Ishikawa (cell line): Measurements from ENCODE around the gene WDR4.

Experiments
- FOXM1 ChIP-seq: IDR thresholded peaks from 2 replicates; pipeline ENCODE4 v1.6.1; 2012; ENCODE audit warnings: low read depth, borderline replicate concordance
- TEAD4 ChIP-seq: IDR thresholded peaks from 2 replicates; pipeline ENCODE4 v1.6.1; 2012
- YY1 ChIP-seq: IDR thresholded peaks from 2 replicates; pipeline ENCODE4 v1.6.1; 2012; ENCODE audit warnings: low read depth
- TF ChIP-seq, protein P1 (sequence below): IDR thresholded peaks from 2 replicates; pipeline ENCODE4 v1.6.1; 2012; ENCODE audit warnings: low read depth, mild to moderate bottlenecking
- TF ChIP-seq, protein P2 (sequence below): IDR thresholded peaks from 2 replicates; pipeline ENCODE4 v1.6.1; 2012
- TF ChIP-seq, protein P3 (sequence below): IDR thresholded peaks from 2 replicates; pipeline ENCODE4 v1.6.1; 2012

DNA sequence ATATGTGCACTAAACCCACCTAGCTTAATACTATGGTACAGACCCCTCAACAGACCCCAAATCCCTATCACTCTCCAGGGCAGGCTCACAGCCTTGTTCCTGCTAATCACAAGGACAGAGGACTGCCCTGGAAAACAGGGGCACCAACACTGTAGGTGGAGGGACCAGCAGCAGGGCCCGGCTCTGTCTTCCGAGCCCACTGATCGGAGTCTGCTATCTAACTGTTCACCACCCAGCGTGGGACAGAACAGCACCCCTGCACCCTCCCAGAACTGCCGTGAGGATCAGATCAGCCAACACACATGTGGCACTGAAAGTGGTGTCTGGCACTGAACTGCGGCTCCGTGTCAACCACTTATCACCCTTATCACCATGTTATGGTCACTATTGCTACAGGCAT lies 6.2 kb downstream of the WDR4 start:
- TF ChIP-seq YY1 = no peak
- TF ChIP-seq, protein P1, sequence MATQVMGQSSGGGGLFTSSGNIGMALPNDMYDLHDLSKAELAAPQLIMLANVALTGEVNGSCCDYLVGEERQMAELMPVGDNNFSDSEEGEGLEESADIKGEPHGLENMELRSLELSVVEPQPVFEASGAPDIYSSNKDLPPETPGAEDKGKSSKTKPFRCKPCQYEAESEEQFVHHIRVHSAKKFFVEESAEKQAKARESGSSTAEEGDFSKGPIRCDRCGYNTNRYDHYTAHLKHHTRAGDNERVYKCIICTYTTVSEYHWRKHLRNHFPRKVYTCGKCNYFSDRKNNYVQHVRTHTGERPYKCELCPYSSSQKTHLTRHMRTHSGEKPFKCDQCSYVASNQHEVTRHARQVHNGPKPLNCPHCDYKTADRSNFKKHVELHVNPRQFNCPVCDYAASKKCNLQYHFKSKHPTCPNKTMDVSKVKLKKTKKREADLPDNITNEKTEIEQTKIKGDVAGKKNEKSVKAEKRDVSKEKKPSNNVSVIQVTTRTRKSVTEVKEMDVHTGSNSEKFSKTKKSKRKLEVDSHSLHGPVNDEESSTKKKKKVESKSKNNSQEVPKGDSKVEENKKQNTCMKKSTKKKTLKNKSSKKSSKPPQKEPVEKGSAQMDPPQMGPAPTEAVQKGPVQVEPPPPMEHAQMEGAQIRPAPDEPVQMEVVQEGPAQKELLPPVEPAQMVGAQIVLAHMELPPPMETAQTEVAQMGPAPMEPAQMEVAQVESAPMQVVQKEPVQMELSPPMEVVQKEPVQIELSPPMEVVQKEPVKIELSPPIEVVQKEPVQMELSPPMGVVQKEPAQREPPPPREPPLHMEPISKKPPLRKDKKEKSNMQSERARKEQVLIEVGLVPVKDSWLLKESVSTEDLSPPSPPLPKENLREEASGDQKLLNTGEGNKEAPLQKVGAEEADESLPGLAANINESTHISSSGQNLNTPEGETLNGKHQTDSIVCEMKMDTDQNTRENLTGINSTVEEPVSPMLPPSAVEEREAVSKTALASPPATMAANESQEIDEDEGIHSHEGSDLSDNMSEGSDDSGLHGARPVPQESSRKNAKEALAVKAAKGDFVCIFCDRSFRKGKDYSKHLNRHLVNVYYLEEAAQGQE = no peak
- no peak for TF ChIP-seq FOXM1
- TF ChIP-seq, protein P2, sequence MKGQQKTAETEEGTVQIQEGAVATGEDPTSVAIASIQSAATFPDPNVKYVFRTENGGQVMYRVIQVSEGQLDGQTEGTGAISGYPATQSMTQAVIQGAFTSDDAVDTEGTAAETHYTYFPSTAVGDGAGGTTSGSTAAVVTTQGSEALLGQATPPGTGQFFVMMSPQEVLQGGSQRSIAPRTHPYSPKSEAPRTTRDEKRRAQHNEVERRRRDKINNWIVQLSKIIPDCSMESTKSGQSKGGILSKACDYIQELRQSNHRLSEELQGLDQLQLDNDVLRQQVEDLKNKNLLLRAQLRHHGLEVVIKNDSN = no peak
- TF ChIP-seq, protein P3, sequence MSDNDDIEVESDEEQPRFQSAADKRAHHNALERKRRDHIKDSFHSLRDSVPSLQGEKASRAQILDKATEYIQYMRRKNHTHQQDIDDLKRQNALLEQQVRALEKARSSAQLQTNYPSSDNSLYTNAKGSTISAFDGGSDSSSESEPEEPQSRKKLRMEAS = no peak
- no peak for TF ChIP-seq TEAD4
